Brain microvascular endothelial cell (primary cell): Measurements from ENCODE around the gene NCOR2.

ENCODE experiments used
- DNase-seq: peaks from one replicate; pipeline ENCODE4 v3.0.0-alpha.2; 2020
- H3K27ac ChIP-seq: fragments of 250-450 bp; sonication (Bioruptor Pico); 2 replicates; pipeline ENCODE4 v1.5.1; 2020; ENCODE audit warnings: mild to moderate bottlenecking, moderate library complexity
- H3K27me3 ChIP-seq: fragments of 250-450 bp; sonication (Bioruptor Pico); replicated peaks from 2 replicates; pipeline ENCODE4 v1.5.1; 2020; ENCODE audit warnings: mild to moderate bottlenecking
- H3K36me3 ChIP-seq: fragments of 250-450 bp; sonication (Bioruptor Pico); replicated peaks from 2 replicates; pipeline ENCODE4 v1.5.1; 2020; ENCODE audit warnings: mild to moderate bottlenecking
- H3K4me3 ChIP-seq: 2 replicates; pipeline ENCODE4 v1.5.1; 2011; ENCODE audit warnings: low read depth, mild to moderate bottlenecking, control low read depth, low read length, moderate library complexity
- CTCF ChIP-seq: IDR thresholded peaks from 2 replicates; pipeline ENCODE4 v1.5.1; 2011; ENCODE audit warnings: low read depth, mild to moderate bottlenecking, moderate library complexity, low read length, control low read depth, inconsistent platforms; ENCODE audit errors: missing control alignments
- in situ Hi-C: cut with HindIII; loops from 2 replicates; pipeline ENCODE4 v1.10.0; 2017; ENCODE audit warnings: low sequenced_read_pairs, low pct_ligation_motif_present

NCOR2 gene

GRCh38 chr12:124611559-124612409, 44.4 kb upstream of the NCOR2 start:
- no peaks in the 10 kb centered on the region for H3K27me3 ChIP-seq
- H3K4me3 ChIP-seq = no peak overlapping the region
- H3K36me3 ChIP-seq = no peaks in the 10 kb centered on the region
- H3K27ac ChIP-seq = no peak overlapping the region
- DNase-seq = no peak
- TF ChIP-seq CTCF = no peak
- in situ Hi-C loops = no loop called here

GRCh38 chr12:124610629-124611558, 43.5 kb upstream of the NCOR2 start:
- no peak overlapping the region for H3K27ac ChIP-seq
- TF ChIP-seq CTCF = no peak
- no peaks in the 10 kb centered on the region for H3K27me3 ChIP-seq
- H3K36me3 ChIP-seq = no peaks in the 10 kb centered on the region
- DNase-seq = no peak
- in situ Hi-C loops = no loop called here
- no peak overlapping the region for H3K4me3 ChIP-seq

- TF ChIP-seq CTCF = no peak
- Histone ChIP-seq H3K27ac (no peak overlapping the region), H3K27me3 (no peaks in the 10 kb centered on the region), H3K36me3 (no peaks in the 10 kb centered on the region), H3K4me3 (no peak overlapping the region)
- DNase-seq = no peak
- in situ Hi-C loops = no loop called here
Measured at GRCh38 chr12:124610021-124610612, 42.7 kb upstream of the NCOR2 start.

GRCh38 chr12:124609041-124609989, 41.9 kb upstream of the NCOR2 start:
- Histone ChIP-seq H3K27me3 (no peaks in the 10 kb centered on the region), H3K27ac (no peak overlapping the region), H3K36me3 (no peaks in the 10 kb centered on the region), H3K4me3 (no peak overlapping the region)
- in situ Hi-C loops = no loop called here
- DNase-seq = no peak
- no peak for TF ChIP-seq CTCF

GRCh38 chr12:124608450-124608870, 41.0 kb upstream of the NCOR2 start:
- Histone ChIP-seq H3K27ac (no peak overlapping the region), H3K36me3 (no peaks in the 10 kb centered on the region), H3K27me3 (no peaks in the 10 kb centered on the region), H3K4me3 (no peak overlapping the region)
- no peak for DNase-seq
- no peak for TF ChIP-seq CTCF
- in situ Hi-C loops = no loop called here
